ENCODE measurements around the gene CCDC137. TPM values are rescaled to one million over a fixed set of nuclear protein-coding genes. Genes with fewer than 3 reads are reported as not detected.

CCDC137 gene
- total and polyA plus RNA-seq, 2 of the 13 experiments (the other 11 are each of a cell fraction or from before 2014, with no cell fraction given): 14.6 to 39.1 TPM

GRCh38 chr17:81712468-81713003 lies 46.0 kb downstream of the CCDC137 start (continued):
- TF ChIP-seq, protein P1, sequence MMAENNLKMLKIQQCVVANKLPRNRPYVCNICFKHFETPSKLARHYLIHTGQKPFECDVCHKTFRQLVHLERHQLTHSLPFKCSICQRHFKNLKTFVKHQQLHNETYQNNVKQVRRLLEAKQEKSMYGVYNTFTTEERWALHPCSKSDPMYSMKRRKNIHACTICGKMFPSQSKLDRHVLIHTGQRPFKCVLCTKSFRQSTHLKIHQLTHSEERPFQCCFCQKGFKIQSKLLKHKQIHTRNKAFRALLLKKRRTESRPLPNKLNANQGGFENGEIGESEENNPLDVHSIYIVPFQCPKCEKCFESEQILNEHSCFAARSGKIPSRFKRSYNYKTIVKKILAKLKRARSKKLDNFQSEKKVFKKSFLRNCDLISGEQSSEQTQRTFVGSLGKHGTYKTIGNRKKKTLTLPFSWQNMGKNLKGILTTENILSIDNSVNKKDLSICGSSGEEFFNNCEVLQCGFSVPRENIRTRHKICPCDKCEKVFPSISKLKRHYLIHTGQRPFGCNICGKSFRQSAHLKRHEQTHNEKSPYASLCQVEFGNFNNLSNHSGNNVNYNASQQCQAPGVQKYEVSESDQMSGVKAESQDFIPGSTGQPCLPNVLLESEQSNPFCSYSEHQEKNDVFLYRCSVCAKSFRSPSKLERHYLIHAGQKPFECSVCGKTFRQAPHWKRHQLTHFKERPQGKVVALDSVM (CRISPR knock-in tag; IDR thresholded peaks at IDR 0.05): no peak; the same call in 1 of the 2 replicates
- no peak for TF ChIP-seq MTA3 (CRISPR knock-in tag; IDR thresholded peaks at IDR 0.05)
- TF ChIP-seq ZNF362 (CRISPR knock-in tag; IDR thresholded peaks at IDR 0.05; ENCODE audit: borderline replicate concordance): no peak
- no peak for TF ChIP-seq CREB1 (IDR thresholded peaks at IDR 0.05)
- no peak for TF ChIP-seq CREB1 (CRISPR knock-in tag; IDR thresholded peaks at IDR 0.05)
- TF ChIP-seq FOXK2 (IDR thresholded peaks at IDR 0.05): no peak
- TF ChIP-seq ZFP90 (CRISPR knock-in tag; IDR thresholded peaks at IDR 0.05; ENCODE audit: borderline replicate concordance): no peak; the same call in 1 of the 2 replicates
- no peak for TF ChIP-seq ONECUT2 (CRISPR knock-in tag; IDR thresholded peaks at IDR 0.05)
- TF ChIP-seq FOXP1 (IDR thresholded peaks at IDR 0.05): no peak
- TF ChIP-seq FOXP1 (CRISPR knock-in tag; IDR thresholded peaks at IDR 0.05): no peak
- TF ChIP-seq FOXM1 (CRISPR knock-in tag; IDR thresholded peaks at IDR 0.05): no peak; the same call in 1 of the 2 replicates
- no peak for TF ChIP-seq U2AF1 (optimal IDR thresholded peaks at IDR 0.05; ENCODE audit: low read depth, low read length)
- TF ChIP-seq NRL (CRISPR knock-in tag; IDR thresholded peaks at IDR 0.05; ENCODE audit: borderline replicate concordance): 0 out of 2 replicates have a peak, but pooled peaks have one; percentile 56
- TF ChIP-seq ZNF839 (CRISPR knock-in tag; IDR thresholded peaks at IDR 0.05; ENCODE audit: borderline replicate concordance): no peak
- TF ChIP-seq RFXANK (CRISPR knock-in tag; IDR thresholded peaks at IDR 0.05): no peak
- TF ChIP-seq ZBTB3 (CRISPR knock-in tag; IDR thresholded peaks at IDR 0.05; ENCODE audit: borderline replicate concordance, low read depth): no peak
- no peak; the same call in 1 of the 2 replicates for TF ChIP-seq ZNF678 (CRISPR knock-in tag; IDR thresholded peaks at IDR 0.05)
- TF ChIP-seq GTF2F1 (IDR thresholded peaks at IDR 0.05; ENCODE audit: low read length): no peak
- no peak for TF ChIP-seq ZNF180 (CRISPR knock-in tag; IDR thresholded peaks at IDR 0.05; ENCODE audit: borderline replicate concordance, low read depth)
- TF ChIP-seq, protein P2, sequence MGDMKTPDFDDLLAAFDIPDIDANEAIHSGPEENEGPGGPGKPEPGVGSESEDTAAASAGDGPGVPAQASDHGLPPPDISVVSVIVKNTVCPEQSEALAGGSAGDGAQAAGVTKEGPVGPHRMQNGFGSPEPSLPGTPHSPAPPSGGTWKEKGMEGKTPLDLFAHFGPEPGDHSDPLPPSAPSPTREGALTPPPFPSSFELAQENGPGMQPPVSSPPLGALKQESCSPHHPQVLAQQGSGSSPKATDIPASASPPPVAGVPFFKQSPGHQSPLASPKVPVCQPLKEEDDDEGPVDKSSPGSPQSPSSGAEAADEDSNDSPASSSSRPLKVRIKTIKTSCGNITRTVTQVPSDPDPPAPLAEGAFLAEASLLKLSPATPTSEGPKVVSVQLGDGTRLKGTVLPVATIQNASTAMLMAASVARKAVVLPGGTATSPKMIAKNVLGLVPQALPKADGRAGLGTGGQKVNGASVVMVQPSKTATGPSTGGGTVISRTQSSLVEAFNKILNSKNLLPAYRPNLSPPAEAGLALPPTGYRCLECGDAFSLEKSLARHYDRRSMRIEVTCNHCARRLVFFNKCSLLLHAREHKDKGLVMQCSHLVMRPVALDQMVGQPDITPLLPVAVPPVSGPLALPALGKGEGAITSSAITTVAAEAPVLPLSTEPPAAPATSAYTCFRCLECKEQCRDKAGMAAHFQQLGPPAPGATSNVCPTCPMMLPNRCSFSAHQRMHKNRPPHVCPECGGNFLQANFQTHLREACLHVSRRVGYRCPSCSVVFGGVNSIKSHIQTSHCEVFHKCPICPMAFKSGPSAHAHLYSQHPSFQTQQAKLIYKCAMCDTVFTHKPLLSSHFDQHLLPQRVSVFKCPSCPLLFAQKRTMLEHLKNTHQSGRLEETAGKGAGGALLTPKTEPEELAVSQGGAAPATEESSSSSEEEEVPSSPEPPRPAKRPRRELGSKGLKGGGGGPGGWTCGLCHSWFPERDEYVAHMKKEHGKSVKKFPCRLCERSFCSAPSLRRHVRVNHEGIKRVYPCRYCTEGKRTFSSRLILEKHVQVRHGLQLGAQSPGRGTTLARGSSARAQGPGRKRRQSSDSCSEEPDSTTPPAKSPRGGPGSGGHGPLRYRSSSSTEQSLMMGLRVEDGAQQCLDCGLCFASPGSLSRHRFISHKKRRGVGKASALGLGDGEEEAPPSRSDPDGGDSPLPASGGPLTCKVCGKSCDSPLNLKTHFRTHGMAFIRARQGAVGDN (CRISPR knock-in tag; IDR thresholded peaks at IDR 0.05): no peak; the same call in 1 of the 2 replicates
- no peak for TF ChIP-seq THAP11 (CRISPR knock-in tag; IDR thresholded peaks at IDR 0.05)
- no peak for TF ChIP-seq CSRNP2 (CRISPR knock-in tag; conservative IDR thresholded peaks at IDR 0.05; ENCODE audit: low read depth)
- no peak for TF ChIP-seq MIER2 (CRISPR knock-in tag; IDR thresholded peaks at IDR 0.05)
- TF ChIP-seq ATF7 (IDR thresholded peaks at IDR 0.05): no peak
- TF ChIP-seq ATF7 (CRISPR knock-in tag; IDR thresholded peaks at IDR 0.05): no peak
